SK-N-SH (cell line): ENCODE data around the gene SLC20A1. TPM values are rescaled to one million over a fixed set of nuclear protein-coding genes. Genes with fewer than 3 reads are reported as not detected.

Experiments used
- CTCF ChIA-PET: fragments of 300-600, 350-600 bp; formaldehyde crosslinking; extraction: SDS; loops from one replicate; lab custom pipeline; 2021; lab: Yijun Ruan, JAX
- POLR2A ChIA-PET: fragments of 350-600 bp; sonication (Branson Sonifier 250); formaldehyde crosslinking; extraction: SDS; loops from one replicate; lab custom pipeline; 2020; ENCODE audit warnings: antibody characterized with exemption, inconsistent platforms; lab: Yijun Ruan, JAX
- DNase-seq: peaks from one replicate; pipeline ENCODE4 v3.0.0; 2012
- H2AFZ ChIP-seq: fragments of 200-600 bp; sonication (generic); 2 replicates; pipeline ENCODE4 v1.8.1; 2016; ENCODE audit warnings: antibody characterized with exemption, mild to moderate bottlenecking, low read depth
- H3F3A ChIP-seq: fragments of 200-600 bp; sonication (generic); replicated peaks from 2 replicates; pipeline ENCODE3; 2016; ENCODE audit warnings: antibody characterized with exemption, mild to moderate bottlenecking; ENCODE audit not compliant: insufficient read depth
- H3K27ac ChIP-seq, 2 experiments: fragments of 200-500 bp in 1 of 2; fragments of 200-600 bp in 1 of 2; sonication (Bioruptor generic) in 1 of 2; sonication (generic), shearing (Covaris generic) in 1 of 2; 2 replicates each; pipeline versions ENCODE4 v1.5.1 to v1.6.1; 2014 to 2016; ENCODE audit warnings: low read depth in 2 of 2, inconsistent platforms in 1 of 2, low read length in 1 of 2, mild to moderate bottlenecking in 1 of 2, mixed read lengths in 1 of 2
- H3K27me3 ChIP-seq: fragments of 200-600 bp; sonication (generic), shearing (Covaris generic); 2 replicates; pipeline ENCODE4 v1.6.1; 2016; ENCODE audit warnings: mixed run types; ENCODE audit not compliant: insufficient read depth
- H3K36me3 ChIP-seq, 2 experiments: fragments of 200-500 bp in 1 of 2; fragments of 200-600 bp in 1 of 2; sonication (Bioruptor generic) in 1 of 2; sonication (generic) in 1 of 2; replicated peaks in 1 of 2; 2 replicates each; pipeline versions ENCODE3 to v1.5.1; 2014 to 2016; ENCODE audit warnings: low read length in 1 of 2, mild to moderate bottlenecking in 1 of 2; ENCODE audit not compliant: insufficient read depth in 2 of 2, control insufficient read depth in 1 of 2
- H3K4me1 ChIP-seq, 2 experiments: fragments of 200-500 bp in 1 of 2; fragments of 200-600 bp in 1 of 2; sonication (Bioruptor generic) in 1 of 2; sonication (generic), shearing (Covaris generic) in 1 of 2; 2 replicates each; pipeline versions ENCODE4 v1.5.1 to v1.6.1; 2014 to 2016; ENCODE audit warnings: low read depth in 1 of 2, low read length in 1 of 2, mixed run types in 1 of 2; ENCODE audit not compliant: insufficient read depth in 2 of 2, control insufficient read depth in 1 of 2
- H3K4me2 ChIP-seq: fragments of 200-600 bp; sonication (generic), shearing (Covaris generic); 2 replicates; pipeline ENCODE4 v1.6.1; 2017; ENCODE audit warnings: mixed run types
- H3K4me3 ChIP-seq, 2 experiments: fragments of 200-500 bp in 1 of 2; fragments of 200-600 bp in 1 of 2; sonication (Bioruptor generic) in 1 of 2; sonication (generic), shearing (Covaris generic) in 1 of 2; 2 replicates each; pipeline versions ENCODE4 v1.5.1 to v1.8.1; 2014 to 2016; ENCODE audit warnings: low read depth in 2 of 2, inconsistent platforms in 1 of 2, low read length in 1 of 2, mild to moderate bottlenecking in 1 of 2, mixed read lengths in 1 of 2, moderate library complexity in 1 of 2
- H3K79me2 ChIP-seq: fragments of 200-600 bp; sonication (generic); 2 replicates; pipeline ENCODE4 v1.8.1; 2017; ENCODE audit warnings: mild to moderate bottlenecking; ENCODE audit not compliant: insufficient read depth
- H3K9ac ChIP-seq: fragments of 200-600 bp; sonication (generic); 2 replicates; pipeline ENCODE4 v1.6.1; 2017; ENCODE audit warnings: mixed run types
- H3K9me2 ChIP-seq: fragments of 200-600 bp; sonication (generic); 2 replicates; pipeline ENCODE4 v1.6.1; 2017; ENCODE audit warnings: mixed run types
- H3K9me3 ChIP-seq: fragments of 200-600 bp; sonication (generic); 2 replicates; pipeline ENCODE4 v1.6.1; 2017; ENCODE audit warnings: mixed run types, mild to moderate bottlenecking, moderate library complexity
- H4K20me1 ChIP-seq: fragments of 200-600 bp; sonication (generic); 2 replicates; pipeline ENCODE4 v1.6.1; 2017; ENCODE audit warnings: mild to moderate bottlenecking, mixed run types; ENCODE audit not compliant: insufficient read depth
- CTCF ChIP-seq: fragments of 200-600 bp; sonication (generic); IDR thresholded peaks from 2 replicates; pipeline ENCODE4 v1.6.1; 2017; ENCODE audit warnings: antibody characterized with exemption, mild to moderate bottlenecking, moderate library complexity
- ELF1 ChIP-seq: IDR thresholded peaks from 2 replicates; pipeline ENCODE4 v1.4.0; 2012
- EP300 ChIP-seq, 2 experiments: IDR thresholded peaks; 2 replicates each; pipeline versions ENCODE4 v1.4.0 to v1.6.1; 2012; ENCODE audit warnings: borderline replicate concordance in 1 of 2, low read depth in 1 of 2, low read length in 1 of 2
- FOXJ3 ChIP-seq: sonication (generic); formaldehyde crosslinking; IDR thresholded peaks from 2 replicates; pipeline ENCODE4 v1.5.1; 2020; ENCODE audit warnings: mild to moderate bottlenecking, missing genetic modification reagents
- MEF2A ChIP-seq: IDR thresholded peaks from 2 replicates; pipeline ENCODE4 v1.4.0; 2012; ENCODE audit warnings: low read depth, borderline replicate concordance
- NRF1 ChIP-seq: IDR thresholded peaks from 2 replicates; pipeline ENCODE4 v1.6.1; 2012; ENCODE audit warnings: low read depth, mild to moderate bottlenecking, low read length
- PBX3 ChIP-seq: IDR thresholded peaks from 2 replicates; pipeline ENCODE4; 2012
- REST ChIP-seq: IDR thresholded peaks from 2 replicates; pipeline ENCODE4 v1.6.1; 2012; ENCODE audit warnings: mild to moderate bottlenecking, low read depth, low read length, moderate library complexity
- RXRA ChIP-seq: IDR thresholded peaks from 2 replicates; pipeline ENCODE4 v1.4.0; 2012; ENCODE audit warnings: low read depth, mild to moderate bottlenecking, borderline replicate concordance
- SIN3A ChIP-seq: IDR thresholded peaks from 2 replicates; pipeline ENCODE4 v1.6.1; 2012; ENCODE audit warnings: low read depth, mild to moderate bottlenecking, low read length, moderate library complexity, borderline replicate concordance
- SMC3 ChIP-seq: IDR thresholded peaks from 2 replicates; pipeline ENCODE4 v1.6.1; 2012; ENCODE audit warnings: low read depth, low read length, improper control_type of control experiment
- TEAD4 ChIP-seq: IDR thresholded peaks from 2 replicates; pipeline ENCODE4 v1.4.0; 2012; ENCODE audit warnings: mild to moderate bottlenecking, borderline replicate concordance; ENCODE audit not compliant: insufficient read depth
- ZBTB33 ChIP-seq: IDR thresholded peaks from 2 replicates; pipeline ENCODE4 v1.4.0; 2012; ENCODE audit warnings: low read depth, borderline replicate concordance
- WGBS: methylation state at CpG from one replicate; pipeline ENCODE4 v1.1.6; 2017; ENCODE audit warnings: low lambda C conversion rate; 5-methylcytosine and 5-hydroxymethylcytosine counted together
- polyA plus RNA-seq, 3 experiments: library from polyadenylated mRNA; depleted of rRNA; stranded (reverse); fragments of >200 nt; gene quantifications; 2 replicates each; pipeline ENCODE4 v1.2.3, GENCODE V29; 2012

The SLC20A1 gene
- polyA plus RNA-seq, 1 of the 3 experiments (the other 2 are of a cell fraction): 56.3 TPM

GRCh38 chr2:112673008-112673407 lies 27.3 kb downstream of the SLC20A1 start:
- H3K9ac ChIP-seq: no peak overlapping the region
- no peaks in the 10 kb centered on the region for H3K79me2 ChIP-seq
- ChIA-PET POLR2A (no interaction called here), CTCF (no interaction called here)
- no peak overlapping the region for H3K4me3 ChIP-seq
- H2AFZ ChIP-seq: no peak overlapping the region
- H3F3A ChIP-seq: peaks cover 5% of the 10 kb centered on the region
- no peak overlapping the region for H3K27ac ChIP-seq
- no peak overlapping the region for H3K4me2 ChIP-seq
- TF ChIP-seq ELF1: no peak
- no peak for TF ChIP-seq EP300 (IDR thresholded peaks at IDR 0.05; ENCODE audit: borderline replicate concordance in 1 of 2, low read depth in 1 of 2, low read length in 1 of 2)
- TF ChIP-seq SMC3: no peak
- TF ChIP-seq REST: no peak
- no peak for TF ChIP-seq PBX3
- TF ChIP-seq CTCF: no peak
- no peak for TF ChIP-seq ZBTB33
- no peak for TF ChIP-seq MEF2A
- TF ChIP-seq TEAD4: no peak
- no peak for TF ChIP-seq SIN3A
- TF ChIP-seq NRF1: no peak
- TF ChIP-seq RXRA: no peak
- no peak for TF ChIP-seq FOXJ3
- H3K4me1 ChIP-seq: no peaks in the 10 kb centered on the region
- H3K9me2 ChIP-seq: no peaks in the 10 kb centered on the region
- DNase-seq: no peak
- H3K27me3 ChIP-seq: no peaks in the 10 kb centered on the region
- no peaks in the 10 kb centered on the region for H3K36me3 ChIP-seq
- H4K20me1 ChIP-seq: no peaks in the 10 kb centered on the region
- 100% methylated on average over 1 of the region's 1 CpG for WGBS
- no peaks in the 10 kb centered on the region for H3K9me3 ChIP-seq
